Retinal pigment epithelial cell (primary cell): ENCODE data around the gene ISLR2.

ENCODE experiments used
- DNase-seq: peaks from one replicate; pipeline ENCODE4 v3.0.0-alpha.2; 2010; ENCODE audit warnings: low read depth
- H3K4me3 ChIP-seq: 2 replicates; pipeline ENCODE4 v1.5.1; 2011; ENCODE audit warnings: mild to moderate bottlenecking, low read length, control low read depth, moderate library complexity
- CTCF ChIP-seq: conservative IDR thresholded peaks from 2 replicates; pipeline ENCODE4 v1.5.1; 2011; ENCODE audit warnings: low read depth, low read length, control low read depth, inconsistent platforms

Gene ISLR2

GRCh38 chr15:74165461-74165860 is 35.1 kb downstream of the ISLR2 start:
- DNase-seq = no peak
- TF ChIP-seq CTCF = no peak
- H3K4me3 ChIP-seq = no peak overlapping the region

- DNase-seq = no peak
- no peak for TF ChIP-seq CTCF
- H3K4me3 ChIP-seq = no peak overlapping the region
Observed at GRCh38 chr15:74167891-74168331, 37.5 kb downstream of the ISLR2 start.

DNA sequence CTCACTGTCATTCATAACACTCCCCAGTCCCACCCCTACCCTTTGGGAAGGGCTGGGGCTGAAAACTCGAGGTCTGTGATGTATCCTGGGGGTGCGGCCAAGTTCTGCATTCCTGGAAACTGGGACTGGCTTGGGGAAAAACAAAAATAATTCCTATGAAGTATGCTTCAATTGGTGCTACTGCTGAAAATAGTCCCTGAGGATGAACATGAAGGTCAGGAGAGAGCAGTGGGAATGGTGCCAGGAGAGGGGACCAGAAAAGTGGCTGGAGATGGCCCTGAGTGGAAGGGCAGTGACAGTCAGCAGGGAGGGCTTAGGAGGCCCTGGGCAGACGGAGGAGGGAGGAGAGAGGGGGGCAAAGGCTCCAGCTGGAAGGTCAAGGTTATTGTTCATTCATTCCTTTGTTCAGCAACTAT is 38.3 kb downstream of the ISLR2 start:
- no peak overlapping the region for H3K4me3 ChIP-seq
- TF ChIP-seq CTCF = no peak

GRCh38 chr15:74170071-74170844 is 39.9 kb downstream of the ISLR2 start:
- TF ChIP-seq CTCF = no peak

More for the DNA sequence above, 38.3 kb downstream of the ISLR2 start:
- no peak for DNase-seq

GRCh38 chr15:74170875-74171578 is 40.6 kb downstream of the ISLR2 start:
- DNase-seq = no peak
- no peak overlapping the region for H3K4me3 ChIP-seq
- TF ChIP-seq CTCF = no peak

More at GRCh38 chr15:74170071-74170844, 39.9 kb downstream of the ISLR2 start:
- DNase-seq = no peak
- H3K4me3 ChIP-seq = no peak overlapping the region

DNA sequence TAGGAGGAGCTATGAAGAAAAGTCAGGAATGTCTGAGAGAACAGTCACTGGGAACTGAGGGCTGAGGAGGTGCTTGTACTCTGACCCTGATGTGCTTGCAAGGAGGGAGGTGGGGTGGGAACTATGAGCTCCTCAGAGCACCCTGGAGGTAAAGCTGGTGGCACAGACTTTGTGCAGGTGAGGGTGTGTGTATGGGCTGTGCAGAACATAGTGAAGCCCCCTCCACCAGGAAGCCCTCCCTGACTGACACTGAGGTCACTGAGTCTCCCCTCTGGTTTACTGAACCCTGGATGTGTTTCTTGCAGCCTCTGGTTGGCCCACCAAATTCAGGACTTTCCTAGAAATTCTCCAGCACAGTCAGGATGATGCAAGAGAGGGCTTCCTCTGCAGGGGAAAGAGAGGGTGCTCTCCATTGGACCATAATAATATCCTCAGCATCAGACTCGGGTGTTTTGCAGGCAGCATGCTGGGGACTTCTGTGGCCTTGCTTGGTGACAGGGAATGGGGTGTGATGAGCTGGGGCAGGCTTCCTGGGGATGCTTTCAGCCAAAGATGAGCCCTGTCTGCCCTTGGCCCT is 41.7 kb downstream of the ISLR2 start:
- no peak overlapping the region for H3K4me3 ChIP-seq
- DNase-seq = no peak
- no peak for TF ChIP-seq CTCF
